ENCODE data around the gene SULT4A1.
A peak's percentile ranks its signal among the peaks of the same experiment; 100 is the strongest.

Gene SULT4A1

DNA sequence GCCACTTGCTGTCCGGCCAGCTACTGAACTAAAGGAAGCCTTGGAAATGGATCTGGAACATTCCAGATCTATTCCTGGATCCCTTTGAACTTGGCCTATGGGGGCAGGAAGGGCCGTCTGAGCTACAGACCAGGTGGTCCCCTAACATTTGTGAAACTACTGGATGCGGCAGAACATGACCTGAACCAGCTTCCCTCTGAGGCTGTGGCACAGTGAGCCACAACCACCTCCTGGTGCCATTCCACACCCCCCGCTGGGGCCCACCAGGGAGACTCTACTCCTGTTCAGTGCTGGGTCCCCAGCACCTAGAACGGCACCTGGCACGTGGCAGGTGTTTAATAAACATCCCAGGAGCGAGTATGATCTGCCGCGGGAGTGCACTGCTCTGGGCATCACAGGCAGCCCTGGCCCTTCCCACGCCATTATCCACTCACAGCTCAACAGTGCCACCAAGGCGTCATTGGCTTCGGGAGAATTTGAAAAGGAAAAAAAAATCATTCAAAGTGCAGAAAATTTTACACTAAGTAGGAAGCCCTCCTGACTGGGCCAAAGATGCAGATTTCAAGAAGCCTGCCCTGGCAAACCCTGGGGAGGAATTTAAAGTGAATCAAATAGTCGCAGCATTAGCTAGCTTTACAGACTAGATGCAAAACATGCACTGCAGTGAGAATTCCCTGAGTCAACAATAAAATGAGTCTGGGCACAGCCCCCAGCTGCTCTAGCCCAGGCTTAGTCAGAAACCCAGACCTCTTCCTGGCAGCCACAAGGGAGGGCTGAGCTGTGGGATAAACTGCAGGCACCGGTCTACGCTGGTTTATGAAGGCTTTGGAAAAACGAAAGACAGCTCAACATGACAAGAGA lies 35.9 kb downstream of the SULT4A1 start:
- DNase-seq (ENCODE audit: low read depth in 1 of 2, low spot score in 1 of 2) = peak in 1 of 2 experiments; percentile 43
- no peak for TF ChIP-seq JUND (IDR thresholded peaks at IDR 0.05; ENCODE audit: low read depth)
- in situ Hi-C loops (cut with HindIII; ENCODE audit: low pct_unique_long_range_greater_than_20kb, low sequenced_read_pairs) = no loop called here

DNA sequence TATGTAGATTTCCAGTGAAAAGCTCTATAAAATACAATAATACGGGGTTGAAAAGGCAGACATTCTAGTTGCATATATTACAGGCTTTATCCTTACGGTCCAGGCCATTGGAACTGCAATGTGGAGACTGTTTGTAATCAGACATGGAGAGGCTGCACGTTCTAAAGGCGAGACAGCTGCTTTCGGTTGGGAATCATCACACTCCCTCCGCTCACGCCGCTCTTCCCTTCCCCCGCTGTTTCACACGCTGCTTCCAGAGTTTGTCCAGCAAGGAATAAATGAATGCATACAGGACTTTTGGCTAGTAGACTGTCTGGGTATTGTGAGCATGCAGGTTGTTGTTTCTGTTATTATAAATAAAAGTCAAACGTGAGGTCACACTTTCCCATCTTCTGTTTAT lies 36.7 kb downstream of the SULT4A1 start:
- no peak for TF ChIP-seq JUND (IDR thresholded peaks at IDR 0.05; ENCODE audit: low read depth)
- DNase-seq (ENCODE audit: low read depth in 1 of 2, low spot score in 1 of 2) = no peak
- in situ Hi-C loops (cut with HindIII; ENCODE audit: low pct_unique_long_range_greater_than_20kb, low sequenced_read_pairs) = no loop called here

DNA sequence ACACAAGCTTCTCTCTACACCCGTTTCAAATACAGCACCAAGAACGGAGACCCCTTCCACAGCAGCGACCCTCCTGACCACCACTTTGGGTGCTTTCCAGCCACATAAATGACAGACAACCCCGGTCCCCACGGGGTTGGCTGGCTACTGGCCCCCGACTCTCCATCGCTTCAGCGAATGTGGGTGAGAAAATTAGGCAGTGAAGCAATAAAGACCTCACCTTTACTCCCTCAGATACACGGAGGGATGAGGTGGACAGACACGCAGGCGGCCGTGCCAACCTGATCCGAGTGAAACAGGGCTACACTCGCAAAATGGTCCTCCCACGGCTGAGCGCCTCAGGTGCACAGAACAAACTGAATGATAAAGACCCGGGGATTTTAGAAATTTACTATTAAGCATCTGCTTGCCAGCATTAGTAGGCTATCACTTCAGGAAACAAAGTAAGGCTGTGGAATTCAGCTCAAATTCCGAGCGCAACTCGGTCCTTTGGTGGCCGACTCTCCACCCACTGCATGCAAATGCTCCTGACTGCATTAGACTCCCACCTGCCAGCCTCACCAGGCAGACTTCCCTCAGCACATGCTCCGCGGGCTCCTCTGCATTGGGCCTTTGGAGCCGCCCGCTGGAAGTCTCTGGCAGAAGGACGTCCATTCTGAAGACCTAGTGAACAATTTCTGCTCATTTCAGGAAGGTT lies 37.4 kb downstream of the SULT4A1 start:
- TF ChIP-seq JUND (IDR thresholded peaks at IDR 0.05; ENCODE audit: low read depth) = no peak
- DNase-seq (ENCODE audit: low read depth in 1 of 2, low spot score in 1 of 2) = no peak
- in situ Hi-C loops (cut with HindIII; ENCODE audit: low pct_unique_long_range_greater_than_20kb, low sequenced_read_pairs) = no loop called here

DNA sequence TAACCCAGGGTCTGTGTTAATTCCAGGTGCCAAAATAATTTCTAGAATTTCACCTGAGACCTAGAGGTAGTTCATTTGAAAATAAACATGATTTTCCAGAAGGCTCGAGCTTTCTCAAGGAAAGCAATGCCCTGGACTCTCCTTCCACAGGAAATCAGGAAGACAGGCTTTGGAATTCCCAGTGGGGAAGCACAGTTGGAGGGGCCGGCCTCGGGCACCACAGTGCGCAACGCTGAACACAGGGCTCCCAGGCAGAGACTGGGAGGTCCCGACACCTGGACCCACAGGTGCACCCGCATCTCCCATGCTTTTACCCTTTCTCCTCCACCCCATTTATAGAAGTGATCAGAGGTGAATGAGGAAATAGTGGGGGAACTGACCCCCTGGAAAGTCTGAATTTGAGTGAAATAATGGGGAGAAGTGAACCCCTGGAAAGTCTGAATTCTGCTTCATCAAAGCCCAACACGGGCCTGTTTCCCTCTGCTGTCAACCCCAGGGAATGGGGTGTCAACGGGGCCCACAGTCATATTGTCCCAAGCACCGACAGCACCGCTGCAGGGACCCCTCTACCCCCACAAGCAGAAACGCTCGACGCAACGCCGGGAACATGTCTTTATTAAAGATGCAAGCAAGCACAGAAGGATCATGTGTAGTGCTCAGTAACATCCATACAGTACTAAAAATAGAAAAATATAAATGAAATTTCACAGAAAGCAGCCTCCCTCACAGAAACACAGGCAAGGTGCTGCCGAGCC lies 38.2 kb downstream of the SULT4A1 start:
- in situ Hi-C loops (cut with HindIII; ENCODE audit: low pct_unique_long_range_greater_than_20kb, low sequenced_read_pairs) = no loop called here
- no peak for DNase-seq (ENCODE audit: low read depth in 1 of 2, low spot score in 1 of 2)
- TF ChIP-seq JUND (IDR thresholded peaks at IDR 0.05; ENCODE audit: low read depth) = no peak

DNA sequence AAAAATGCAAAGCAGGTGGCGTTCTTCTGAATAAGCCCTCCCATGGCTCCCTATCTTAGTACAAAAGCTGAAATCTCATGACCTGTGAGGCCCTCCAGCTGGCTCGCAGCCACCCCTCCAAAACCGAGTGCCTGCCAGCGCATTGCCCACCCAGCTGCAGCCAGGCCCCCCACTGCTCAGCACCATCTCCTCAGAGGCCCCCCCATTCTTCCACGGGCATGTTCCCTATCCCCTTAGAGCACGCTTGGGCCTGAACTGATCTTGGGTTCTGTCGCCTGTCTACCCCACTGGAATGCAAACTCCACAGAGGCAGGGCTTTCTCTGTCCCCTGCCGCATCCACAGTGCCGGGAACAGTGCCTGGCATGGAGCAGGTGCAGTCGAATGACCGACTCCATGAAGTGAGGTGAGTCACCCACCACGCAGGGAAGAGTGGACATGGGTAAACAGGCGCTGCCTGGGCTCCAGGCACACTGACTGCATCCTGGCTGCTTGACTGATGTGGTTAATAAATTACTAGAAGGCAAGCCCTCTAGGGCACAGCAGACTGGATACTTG lies 38.9 kb downstream of the SULT4A1 start:
- in situ Hi-C loops (cut with HindIII; ENCODE audit: low pct_unique_long_range_greater_than_20kb, low sequenced_read_pairs) = no loop called here
- no peak for DNase-seq (ENCODE audit: low read depth in 1 of 2, low spot score in 1 of 2)
- no peak for TF ChIP-seq JUND (IDR thresholded peaks at IDR 0.05; ENCODE audit: low read depth)

DNA sequence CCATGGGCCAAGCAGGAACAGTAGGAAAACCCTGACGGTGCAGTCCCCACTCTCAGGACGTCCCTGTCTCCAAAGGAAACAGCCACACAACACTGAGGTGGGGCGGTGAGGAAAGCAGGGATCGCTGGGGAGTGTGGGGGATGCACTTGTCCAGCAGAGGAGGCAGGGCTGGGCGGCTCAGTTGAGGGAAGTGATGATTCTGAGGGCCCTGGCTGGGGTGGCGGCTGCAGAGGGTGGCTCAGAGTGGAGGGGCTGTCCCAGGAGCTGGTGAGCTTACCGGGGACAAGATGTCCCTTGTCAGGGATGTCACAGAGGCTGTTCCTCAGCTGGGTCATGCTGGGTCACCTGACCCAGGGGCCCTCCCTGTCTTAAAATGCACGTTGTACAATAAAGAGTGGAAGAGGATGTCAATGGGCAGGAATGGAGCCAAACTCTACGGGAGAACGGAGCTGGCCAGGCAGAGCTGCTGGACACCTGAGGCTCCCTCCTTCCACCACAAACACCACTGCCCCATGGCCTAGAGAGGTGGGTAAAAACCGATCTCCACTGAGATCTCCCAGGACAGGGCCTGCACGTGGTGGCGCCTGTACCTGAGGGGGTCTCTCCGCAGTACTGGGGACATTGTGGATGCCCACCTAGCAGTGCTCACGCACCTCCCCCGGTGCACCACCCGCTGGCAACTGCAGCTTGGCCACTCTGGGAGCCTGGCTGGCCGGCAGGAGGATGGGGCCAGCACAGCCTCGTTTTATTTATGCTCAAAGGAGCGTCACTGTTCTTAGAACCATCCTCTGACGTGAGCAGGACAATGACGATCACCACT lies 40.5 kb downstream of the SULT4A1 start:
- no peak for DNase-seq (ENCODE audit: low read depth in 1 of 2, low spot score in 1 of 2)
- in situ Hi-C loops (cut with HindIII; ENCODE audit: low pct_unique_long_range_greater_than_20kb, low sequenced_read_pairs) = no loop called here
- TF ChIP-seq JUND (IDR thresholded peaks at IDR 0.05; ENCODE audit: low read depth) = no peak

DNA sequence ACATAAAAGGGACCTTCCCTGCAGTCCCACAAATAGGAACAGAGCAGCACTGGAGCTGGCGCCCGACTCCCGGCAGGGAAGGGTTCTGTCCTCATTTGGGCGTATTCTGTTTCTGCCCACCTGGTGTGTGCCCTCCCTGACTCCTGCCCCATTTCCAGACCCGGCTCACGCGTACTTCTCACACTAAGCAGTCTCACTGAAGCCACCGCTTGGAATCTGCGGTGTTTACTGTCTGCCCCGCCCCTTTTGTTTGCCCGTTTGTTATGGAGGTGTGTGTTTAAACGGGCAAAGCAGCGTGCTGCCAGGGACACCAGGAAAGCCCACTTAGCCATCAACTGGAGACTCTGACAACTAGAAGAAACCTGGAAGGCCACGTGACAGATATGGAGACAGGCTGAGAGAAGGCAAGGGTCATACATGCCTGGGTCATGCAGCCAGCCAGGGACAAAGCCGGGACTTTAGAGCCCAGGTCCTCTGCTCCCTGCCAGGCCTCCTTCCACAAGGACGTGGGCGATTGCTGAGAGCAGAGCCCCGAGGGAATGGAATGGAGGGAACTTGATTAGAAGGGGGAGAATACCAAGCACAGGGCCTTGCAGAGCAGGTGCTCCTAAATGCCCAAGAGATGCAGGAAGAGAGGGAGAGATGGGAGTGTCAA lies 41.5 kb downstream of the SULT4A1 start:
- DNase-seq (ENCODE audit: low read depth in 1 of 2, low spot score in 1 of 2) = no peak
- no peak for TF ChIP-seq JUND (IDR thresholded peaks at IDR 0.05; ENCODE audit: low read depth)
- in situ Hi-C loops (cut with HindIII; ENCODE audit: low pct_unique_long_range_greater_than_20kb, low sequenced_read_pairs) = no loop called here

DNA sequence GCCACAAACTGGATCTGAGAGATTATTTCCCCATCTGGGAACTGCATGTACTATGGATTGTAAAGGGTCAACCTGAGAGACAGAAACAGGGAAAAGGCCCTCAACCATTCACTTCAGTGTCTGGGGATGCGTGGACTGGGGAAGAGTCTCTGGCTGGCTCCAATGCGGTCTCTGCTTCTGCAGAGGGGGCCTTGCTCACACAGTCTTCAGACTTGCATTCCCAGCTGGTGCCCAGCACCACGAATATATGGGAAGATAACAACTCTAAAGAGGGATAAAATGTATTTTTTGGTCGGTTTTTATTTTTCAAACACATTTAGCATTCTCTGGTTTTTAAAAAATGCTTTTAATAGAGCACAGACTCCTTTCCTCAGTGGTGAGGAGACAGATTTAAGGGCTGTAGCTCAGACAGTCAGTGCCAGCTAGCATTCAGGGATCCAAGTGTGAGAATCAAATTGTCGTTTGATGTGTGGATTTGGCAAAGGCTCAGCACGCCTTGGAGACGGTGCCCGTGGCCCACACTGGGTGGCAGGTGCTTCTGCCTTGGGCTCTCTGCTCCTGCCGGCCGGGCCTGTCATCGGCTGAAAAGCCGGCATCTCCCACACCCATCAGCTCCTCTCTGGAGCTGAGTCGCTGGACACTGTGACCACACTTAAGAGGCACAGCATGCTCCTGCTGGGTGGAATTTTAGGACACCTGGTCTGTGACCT lies 42.2 kb downstream of the SULT4A1 start:
- DNase-seq (ENCODE audit: low read depth in 1 of 2, low spot score in 1 of 2) = no peak
- in situ Hi-C loops (cut with HindIII; ENCODE audit: low pct_unique_long_range_greater_than_20kb, low sequenced_read_pairs) = no loop called here
- TF ChIP-seq JUND (IDR thresholded peaks at IDR 0.05; ENCODE audit: low read depth) = no peak

DNA sequence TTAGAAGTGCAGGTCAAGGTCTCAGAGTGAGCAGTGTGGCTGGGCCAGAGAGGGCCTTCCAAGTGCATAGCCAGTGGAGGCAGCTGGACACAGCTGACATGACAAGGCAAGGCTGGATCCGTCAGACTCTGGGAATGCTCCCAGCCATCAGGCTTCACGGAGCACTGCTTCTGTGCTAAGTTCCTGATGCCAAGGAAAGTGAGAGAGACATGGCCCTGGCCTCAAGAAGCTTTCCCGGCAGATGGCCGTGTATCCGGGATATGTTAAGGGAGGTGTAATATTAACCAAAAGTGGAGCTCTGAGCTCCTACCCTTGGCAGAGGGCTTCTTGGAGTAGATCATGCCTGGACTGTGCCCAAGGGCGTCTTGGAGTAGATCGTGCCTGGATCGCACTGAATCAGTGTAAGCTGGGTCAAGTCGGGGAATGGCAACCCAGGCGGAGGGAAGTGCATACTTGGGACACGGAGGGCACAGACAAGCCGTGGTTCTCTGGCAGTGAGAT lies 42.8 kb downstream of the SULT4A1 start:
- no peak for TF ChIP-seq JUND (IDR thresholded peaks at IDR 0.05; ENCODE audit: low read depth)
- no peak for DNase-seq (ENCODE audit: low read depth in 1 of 2, low spot score in 1 of 2)
- in situ Hi-C loops (cut with HindIII; ENCODE audit: low pct_unique_long_range_greater_than_20kb, low sequenced_read_pairs) = no loop called here

DNA sequence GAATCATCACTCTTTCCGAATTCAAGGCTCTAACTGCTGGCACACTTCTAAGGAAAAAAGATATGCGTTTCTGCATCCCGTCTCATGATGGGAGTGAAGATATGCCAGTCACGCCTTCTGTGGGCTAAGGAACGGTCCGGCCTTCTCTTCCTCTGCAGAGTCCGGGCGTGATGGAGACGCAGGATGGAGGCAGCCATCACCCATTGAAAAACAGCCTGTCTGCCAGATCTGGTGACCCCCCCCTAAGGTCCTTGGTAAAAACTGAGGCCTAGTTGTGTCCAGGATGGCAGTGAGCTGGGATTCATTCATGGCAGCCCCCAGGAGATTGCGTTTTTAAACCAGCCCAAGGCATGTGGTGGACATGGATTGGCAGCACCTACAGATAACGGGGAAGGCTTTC lies 43.3 kb downstream of the SULT4A1 start:
- DNase-seq (ENCODE audit: low read depth in 1 of 2, low spot score in 1 of 2) = no peak
- in situ Hi-C loops (cut with HindIII; ENCODE audit: low pct_unique_long_range_greater_than_20kb, low sequenced_read_pairs) = no loop called here
- TF ChIP-seq JUND (IDR thresholded peaks at IDR 0.05; ENCODE audit: low read depth) = no peak

DNA sequence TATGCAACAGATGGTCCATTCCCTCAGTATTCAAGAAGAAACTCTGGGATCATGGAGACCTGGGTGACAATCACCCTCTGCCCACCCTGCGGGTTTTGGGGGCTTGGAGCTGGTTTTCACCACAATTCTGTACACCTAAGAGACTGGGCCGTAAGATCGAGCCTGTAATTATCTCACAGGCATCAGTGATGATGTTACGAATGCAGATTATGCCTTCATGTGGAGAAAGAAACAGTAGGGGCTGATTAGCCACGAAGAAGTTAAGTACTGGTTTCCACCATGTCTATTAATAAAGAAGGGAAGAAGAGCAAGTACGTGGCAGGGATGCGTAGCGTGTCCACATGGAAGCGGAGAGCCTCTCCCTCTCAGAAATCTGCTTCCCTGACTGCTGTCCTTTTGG lies 44.9 kb downstream of the SULT4A1 start:
- DNase-seq (ENCODE audit: low read depth in 1 of 2, low spot score in 1 of 2) = no peak
- in situ Hi-C loops (cut with HindIII; ENCODE audit: low pct_unique_long_range_greater_than_20kb, low sequenced_read_pairs) = no loop called here

More for the DNA sequence above, 44.9 kb downstream of the SULT4A1 start:
- no peak for TF ChIP-seq JUND (IDR thresholded peaks at IDR 0.05; ENCODE audit: low read depth)

Measured in T47D (cell line).